Stimulated activated CD4-positive, alpha-beta T cell treated with anti-CD3 and anti-CD28 coated beads, Interleukin-12 subunit alpha, Interleukin-12 subunit beta, amount 100 ng/mL, for 4 hours (primary cell): ENCODE results near the gene EFNA1.
"Not testable (repeated sequence)": the region's sequence is repeated elsewhere in the genome, so short reads cannot be mapped to it uniquely, and the experiment has no call there.

Experiments used
- DNase-seq: peaks from one replicate; pipeline ENCODE4 v3.0.0-alpha.2; 2020

Gene EFNA1

GRCh38 chr1:155093911-155094621 is 33.6 kb upstream of the EFNA1 start:
- DNase-seq, result no peak

GRCh38 chr1:155094622-155094948 is 33.1 kb upstream of the EFNA1 start:
- no peak for DNase-seq

DNA sequence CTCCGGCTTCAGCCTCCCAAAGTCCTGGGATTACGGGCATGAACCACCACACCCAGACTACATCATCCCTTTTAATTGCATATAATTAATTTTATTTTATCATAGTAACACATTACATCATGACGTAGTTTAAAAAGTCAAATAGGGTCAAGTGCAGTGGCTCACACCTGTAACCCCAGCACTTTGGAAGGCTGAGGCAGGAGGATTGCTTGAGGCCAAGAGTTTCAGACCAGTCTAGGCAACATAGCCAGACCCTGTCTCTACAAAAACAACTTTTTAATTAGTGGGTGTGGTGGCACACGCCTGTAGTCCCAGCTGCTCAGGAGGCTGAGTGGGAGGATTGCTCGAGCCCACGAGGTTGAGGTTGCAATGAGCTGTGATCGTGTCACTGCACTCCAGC is 28.3 kb upstream of the EFNA1 start:
- no peak for DNase-seq

- DNase-seq, result no peak
These were observed 24.4 kb upstream of the EFNA1 start for GRCh38 chr1:155103325-155103724.

DNA sequence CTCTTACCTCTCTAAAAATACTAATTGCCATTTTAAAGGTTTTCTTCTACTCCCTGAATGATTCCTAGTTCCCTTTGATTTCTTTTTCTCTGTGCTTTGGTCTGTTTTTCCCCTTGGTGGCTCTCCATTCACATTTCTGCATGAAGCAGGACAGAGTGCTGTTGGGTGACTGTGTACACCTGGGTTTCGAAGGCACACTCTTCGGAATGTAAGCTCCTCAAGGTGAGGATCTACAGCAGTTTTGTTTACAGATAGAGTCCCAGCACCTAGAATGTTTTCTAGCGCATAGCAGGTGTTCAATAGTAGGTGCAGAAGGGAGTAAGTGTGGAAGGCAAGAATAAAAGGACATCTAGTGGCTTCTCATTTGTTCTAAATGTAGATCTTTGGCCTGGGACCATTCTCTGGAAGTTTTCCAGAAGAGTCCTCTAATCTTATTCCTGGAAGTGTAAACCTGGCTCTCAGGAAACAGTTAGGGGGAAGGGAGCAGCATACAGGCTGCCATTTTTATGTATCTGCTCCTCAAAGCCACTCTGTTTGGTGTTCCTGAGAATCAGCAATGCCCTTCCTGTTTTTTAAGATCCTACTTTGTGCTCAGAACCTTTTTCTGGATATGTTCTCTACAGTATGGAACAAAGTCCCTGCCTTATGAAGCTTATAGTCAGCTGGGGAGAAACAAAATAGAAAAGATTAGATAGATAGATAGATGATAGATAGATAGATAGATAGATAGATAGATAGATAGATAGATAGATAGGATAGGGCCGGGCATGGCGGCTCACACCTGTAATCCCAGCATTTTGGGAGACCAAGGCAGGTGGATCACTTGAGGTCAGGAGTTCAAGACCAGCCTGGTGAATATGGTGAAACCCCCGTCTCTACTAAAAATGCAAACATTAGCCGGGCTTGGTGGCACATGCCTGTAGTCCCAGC is 22.8 kb upstream of the EFNA1 start:
- no peak for DNase-seq

GRCh38 chr1:155105604-155106011 is 22.1 kb upstream of the EFNA1 start:
- DNase-seq, result no peak

DNA sequence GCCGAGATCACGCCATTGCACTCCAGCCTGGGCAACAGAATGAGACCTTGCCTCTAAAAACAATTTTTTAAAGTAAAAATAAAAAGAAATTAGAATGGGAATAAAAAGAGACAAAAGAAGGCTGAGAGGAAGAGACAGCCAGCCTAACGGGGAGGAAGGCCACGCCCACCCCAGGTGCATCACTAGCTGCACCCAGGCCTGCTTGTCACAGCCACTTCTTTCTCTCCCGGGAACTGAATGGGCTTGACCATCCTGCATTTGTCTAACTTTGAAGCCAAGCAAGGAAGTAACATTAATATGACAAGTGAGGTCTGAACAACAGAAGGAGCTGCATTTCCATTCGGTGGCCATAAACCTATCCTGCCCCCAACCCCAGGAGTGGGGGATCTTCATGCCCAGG is 20.8 kb upstream of the EFNA1 start:
- DNase-seq, result no peak

GRCh38 chr1:155107309-155108264 is 20.1 kb upstream of the EFNA1 start:
- DNase-seq, result no peak

- no peak for DNase-seq
These were observed 19.4 kb upstream of the EFNA1 start for GRCh38 chr1:155108296-155108695.

DNA sequence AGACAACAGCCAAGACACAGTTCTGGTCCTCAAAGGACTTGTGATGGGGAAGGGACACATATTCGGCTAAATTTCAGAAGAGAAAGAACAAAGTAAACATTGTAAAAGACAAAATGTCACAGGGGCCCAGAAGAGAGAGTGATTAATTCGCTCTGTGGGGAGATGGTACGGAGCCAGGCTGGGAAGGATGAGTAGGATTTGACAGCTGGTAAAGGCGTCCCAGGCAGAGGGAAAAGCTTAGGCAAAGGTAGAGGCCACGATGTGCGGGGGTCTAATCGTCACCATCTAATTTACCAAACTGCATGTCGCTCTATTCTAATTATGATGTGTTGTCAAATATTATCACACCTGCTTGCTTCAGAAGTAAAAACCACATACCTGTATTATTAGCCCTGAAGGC is 17.3 kb upstream of the EFNA1 start:
- DNase-seq, result no peak

DNA sequence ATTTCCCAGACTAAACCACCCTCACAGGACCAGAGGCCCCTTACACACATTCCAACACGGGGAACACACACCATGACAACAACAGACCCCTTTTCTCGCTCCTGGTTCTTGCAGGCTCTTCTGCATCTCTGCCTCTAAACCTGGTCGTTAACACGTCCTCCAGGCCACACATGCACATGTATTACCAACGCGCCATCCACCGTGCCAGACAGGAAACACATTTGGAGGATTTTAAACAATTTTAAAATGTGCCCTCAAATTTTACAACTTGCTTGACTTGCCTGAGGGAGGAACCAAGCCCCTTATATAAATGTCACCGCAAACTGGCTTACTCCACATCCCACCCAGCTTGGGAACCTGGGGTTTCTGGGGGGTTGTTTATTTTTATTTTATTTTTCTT is 16.9 kb upstream of the EFNA1 start:
- no peak for DNase-seq

GRCh38 chr1:155113450-155113980 is 14.2 kb upstream of the EFNA1 start:
- no peak for DNase-seq

DNA sequence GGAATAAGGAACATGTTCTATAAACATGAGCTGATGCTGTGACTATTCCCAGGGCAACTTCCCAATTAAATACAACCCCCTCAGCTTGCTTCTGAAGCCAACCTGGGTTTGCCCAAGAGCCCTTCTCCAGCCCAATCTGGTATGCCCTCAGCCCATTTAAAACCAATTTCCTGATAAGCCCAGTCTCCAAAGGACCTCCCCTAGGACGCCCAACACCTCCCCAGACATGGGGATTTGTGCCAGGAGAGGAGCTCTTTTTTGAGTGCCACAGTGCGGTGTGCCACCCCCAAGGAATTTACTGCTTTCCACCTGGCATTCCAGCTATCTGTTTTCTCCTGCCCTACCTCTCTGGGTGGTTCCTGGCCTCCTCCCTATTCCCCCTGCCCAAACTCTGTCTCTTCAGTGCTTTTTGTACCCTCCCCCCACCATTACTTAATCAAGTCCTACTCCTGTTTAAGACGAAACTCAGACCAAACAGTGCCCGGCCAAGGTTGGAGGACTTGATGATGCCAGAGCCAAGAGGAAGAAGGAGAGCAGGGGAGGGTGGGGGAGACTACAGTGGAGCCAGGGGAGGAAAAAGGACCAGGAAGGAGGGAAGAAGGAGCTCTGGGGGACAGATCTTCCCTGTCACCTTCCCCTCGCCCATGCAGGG is 11.4 kb upstream of the EFNA1 start:
- no peak for DNase-seq

- no peak for DNase-seq
These were observed 10.1 kb upstream of the EFNA1 start for GRCh38 chr1:155117610-155118009.

- DNase-seq, result not testable (repeated sequence)
These were observed 9.6 kb upstream of the EFNA1 start for GRCh38 chr1:155118090-155118489.

GRCh38 chr1:155120253-155120652 is 7.4 kb upstream of the EFNA1 start:
- no peak for DNase-seq

DNA sequence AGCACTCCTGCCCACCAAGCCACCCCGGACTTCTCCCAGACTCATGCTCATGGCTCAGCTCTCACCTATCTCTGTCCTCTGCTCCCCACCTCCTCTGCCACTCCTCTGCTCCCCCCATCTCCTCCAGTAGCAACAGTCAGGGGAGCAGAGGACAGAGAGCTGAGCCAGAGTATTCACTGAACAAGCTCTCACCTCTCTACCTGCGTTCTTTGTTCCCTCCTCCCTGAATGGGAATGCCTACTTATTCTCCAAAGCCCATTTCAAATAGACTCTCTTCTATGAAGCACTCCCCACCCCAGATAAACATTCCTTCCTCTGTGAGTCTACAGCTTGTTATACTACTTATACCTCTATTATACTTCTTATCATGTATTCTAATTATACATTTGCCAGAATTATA is 6.4 kb upstream of the EFNA1 start:
- DNase-seq, result no peak

DNA sequence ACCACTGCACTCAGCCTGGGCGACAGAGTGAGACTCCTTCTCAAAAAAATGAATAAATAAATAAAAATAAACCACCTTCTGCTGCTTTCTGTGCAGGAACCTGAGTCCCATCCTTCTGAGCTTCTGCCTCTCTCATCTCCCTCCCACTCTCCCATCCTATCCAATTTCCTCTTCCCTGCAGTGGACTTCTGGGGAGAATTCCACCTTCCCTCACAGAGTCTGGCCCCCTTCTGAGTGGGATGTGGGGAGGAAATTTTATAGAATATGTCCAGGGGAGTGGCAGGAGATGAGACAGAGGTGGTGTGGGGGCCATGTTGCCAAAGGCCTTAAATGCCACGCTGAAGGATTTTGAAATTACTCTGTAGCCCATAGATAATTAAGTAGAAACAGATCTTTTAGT is 5.4 kb upstream of the EFNA1 start:
- no peak for DNase-seq

GRCh38 chr1:155123801-155124200 is 3.9 kb upstream of the EFNA1 start:
- DNase-seq, result no peak

DNA sequence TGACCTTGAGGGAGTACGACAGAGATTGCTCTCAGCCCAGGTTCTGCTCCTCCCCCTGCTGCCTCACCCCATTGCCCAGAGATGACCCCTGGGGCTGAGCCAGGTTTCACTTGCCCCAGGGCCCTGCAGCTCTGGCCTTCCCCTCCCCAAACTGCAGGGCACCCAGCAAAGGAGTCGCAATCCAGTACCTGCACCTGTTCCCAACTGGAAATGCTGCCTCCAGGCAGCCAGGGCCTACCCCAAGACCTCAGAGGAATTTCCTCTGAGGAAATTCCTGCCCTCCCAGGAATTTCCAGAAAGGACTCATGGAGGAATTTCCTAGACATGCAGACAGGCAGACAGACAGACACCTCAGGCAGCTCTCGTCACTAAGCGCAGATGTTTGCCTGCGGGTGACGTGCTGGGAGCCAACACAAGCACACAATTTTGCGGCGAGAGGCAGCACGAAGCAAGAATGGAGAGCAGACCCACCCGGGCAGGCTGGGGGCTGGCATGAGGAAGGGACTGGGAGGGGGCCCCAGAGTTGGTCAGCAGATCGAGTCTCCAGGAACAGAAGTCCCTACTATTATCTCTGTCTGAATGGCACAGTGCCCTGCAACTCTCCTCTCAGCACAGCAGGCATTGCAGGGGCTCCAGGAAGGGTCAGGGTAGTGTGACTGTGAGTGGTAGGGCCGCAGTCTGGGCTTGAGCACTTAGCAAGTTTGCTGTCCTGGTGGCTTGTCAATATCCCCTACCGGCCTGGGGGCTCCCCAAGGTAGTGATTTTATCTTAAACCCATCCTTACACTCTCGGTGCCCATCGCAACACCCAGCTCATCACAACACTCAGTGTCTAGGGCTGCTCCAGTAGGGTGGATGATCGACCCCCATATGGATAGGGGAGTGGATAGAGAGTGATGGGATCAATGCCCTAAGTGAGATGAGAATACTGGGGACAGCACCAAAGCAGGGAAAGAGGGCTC is 2.9 kb upstream of the EFNA1 start:
- no peak for DNase-seq

DNA sequence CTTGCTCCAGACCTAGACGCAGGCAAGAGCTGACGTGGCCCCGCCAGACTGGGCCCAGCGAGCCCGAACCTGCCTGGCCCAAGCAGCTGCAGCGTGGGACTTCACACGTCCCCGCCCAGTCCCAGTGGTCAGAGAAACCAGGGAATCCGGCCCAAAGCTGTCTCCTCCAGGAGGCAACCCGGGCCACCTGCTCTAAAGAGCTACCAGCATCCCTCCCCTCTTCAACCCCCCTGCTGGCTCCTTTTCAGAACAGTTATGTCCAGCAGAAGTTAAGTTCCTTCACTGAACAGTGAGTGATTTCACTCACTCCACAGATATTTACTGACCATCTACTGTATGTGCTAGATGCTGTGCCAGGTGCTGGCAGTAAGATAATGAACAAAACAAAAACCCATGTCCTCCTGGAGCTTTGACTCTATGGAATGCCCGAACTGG is 2.1 kb upstream of the EFNA1 start:
- no peak for DNase-seq
